ENCODE measurements around the gene APOL2. TPM values are rescaled to one million over a fixed set of nuclear protein-coding genes. Genes with fewer than 3 reads are reported as not detected.

APOL2 gene
- total RNA-seq, 2 donors from 2014 or later = 2.1 to 7.9 TPM

DNA sequence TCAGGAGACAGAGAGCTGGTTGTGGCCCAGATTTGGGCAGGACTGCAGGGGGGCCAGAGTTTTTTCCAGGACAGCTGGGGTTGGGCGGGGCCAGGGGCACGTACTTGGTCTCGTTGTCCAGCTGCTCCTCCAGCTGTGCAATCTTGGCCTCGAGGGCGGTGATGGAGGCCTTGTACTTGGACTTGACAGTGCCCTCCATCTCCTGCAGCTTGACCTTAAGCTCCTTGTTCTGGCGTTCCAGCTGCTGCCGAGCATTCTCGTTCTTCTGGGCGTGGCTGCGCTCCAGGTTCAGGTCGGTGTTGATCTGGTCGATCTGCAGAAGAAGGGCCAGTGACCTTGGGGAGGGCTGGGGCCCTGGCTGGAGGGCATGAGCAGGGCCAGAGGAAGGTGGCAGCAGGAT is 45.7 kb upstream of the APOL2 start:
- TF ChIP-seq, protein P1, sequence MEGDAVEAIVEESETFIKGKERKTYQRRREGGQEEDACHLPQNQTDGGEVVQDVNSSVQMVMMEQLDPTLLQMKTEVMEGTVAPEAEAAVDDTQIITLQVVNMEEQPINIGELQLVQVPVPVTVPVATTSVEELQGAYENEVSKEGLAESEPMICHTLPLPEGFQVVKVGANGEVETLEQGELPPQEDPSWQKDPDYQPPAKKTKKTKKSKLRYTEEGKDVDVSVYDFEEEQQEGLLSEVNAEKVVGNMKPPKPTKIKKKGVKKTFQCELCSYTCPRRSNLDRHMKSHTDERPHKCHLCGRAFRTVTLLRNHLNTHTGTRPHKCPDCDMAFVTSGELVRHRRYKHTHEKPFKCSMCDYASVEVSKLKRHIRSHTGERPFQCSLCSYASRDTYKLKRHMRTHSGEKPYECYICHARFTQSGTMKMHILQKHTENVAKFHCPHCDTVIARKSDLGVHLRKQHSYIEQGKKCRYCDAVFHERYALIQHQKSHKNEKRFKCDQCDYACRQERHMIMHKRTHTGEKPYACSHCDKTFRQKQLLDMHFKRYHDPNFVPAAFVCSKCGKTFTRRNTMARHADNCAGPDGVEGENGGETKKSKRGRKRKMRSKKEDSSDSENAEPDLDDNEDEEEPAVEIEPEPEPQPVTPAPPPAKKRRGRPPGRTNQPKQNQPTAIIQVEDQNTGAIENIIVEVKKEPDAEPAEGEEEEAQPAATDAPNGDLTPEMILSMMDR (conservative IDR thresholded peaks at IDR 0.05) = no peak
- Mint-ChIP-seq H3K27me3 (ENCODE audit: insufficient read depth) (no peaks in the 10 kb centered on the region), H3K4me1 (no peaks in the 10 kb centered on the region), H3K4me3 (no peak overlapping the region), H3K9me3 (peaks cover 7% of the 10 kb centered on the region), H3K36me3 (ENCODE audit: low read depth) (peaks cover 86% of the 10 kb centered on the region), H3K27ac (no peak overlapping the region)
- no peaks in the 10 kb centered on the region for H3K9me3 ChIP-seq (ENCODE audit: control insufficient read depth, low read length)
- H3K4me1 ChIP-seq (ENCODE audit: control insufficient read depth, insufficient read depth, low read length) = no peaks in the 10 kb centered on the region
- peaks cover 90% of the 10 kb centered on the region for H3K36me3 ChIP-seq (ENCODE audit: control insufficient read depth, insufficient read depth, low read length)
- 96 to 98% methylated on average over 11 to 12 of the region's 12 CpGs for WGBS, 2 experiments (ENCODE audit: insufficient coverage in 1 of 2, insufficient read length in 1 of 2)
- H3K27me3 ChIP-seq (ENCODE audit: control insufficient read depth, insufficient read depth, low read length, poor library complexity, severe bottlenecking) = no peaks in the 10 kb centered on the region
- H3K27ac ChIP-seq (ENCODE audit: low read depth, low read length) = no peak overlapping the region
- H3K9ac ChIP-seq (ENCODE audit: extremely low read depth, low read length, poor library complexity, severe bottlenecking) = no peak overlapping the region
- no peak overlapping the region for H3K4me3 ChIP-seq (ENCODE audit: low read length)
- DNase-seq = no peak

DNA sequence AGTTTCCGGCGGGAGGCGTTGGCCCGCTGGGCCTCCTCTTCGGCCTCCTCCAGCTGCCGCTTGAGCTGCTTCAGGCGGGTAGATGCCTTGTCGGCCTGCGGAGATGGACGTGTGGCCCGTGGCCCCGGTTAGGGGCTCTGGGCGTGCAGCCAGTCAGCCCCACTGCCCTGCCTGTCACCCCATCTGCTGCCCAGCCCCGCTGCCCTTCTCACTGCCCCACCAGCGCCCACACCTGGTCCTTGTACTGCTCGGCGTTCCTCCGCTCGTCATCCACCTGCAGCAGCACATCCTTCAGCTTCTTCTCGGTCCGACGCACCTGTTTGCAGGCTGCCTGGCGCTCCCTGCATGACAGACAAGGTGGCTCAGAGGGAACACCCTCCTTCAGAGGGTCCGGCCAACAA is 44.8 kb upstream of the APOL2 start:
- Mint-ChIP-seq H3K4me3 (no peak overlapping the region), H3K4me1 (no peaks in the 10 kb centered on the region), H3K9me3 (no peaks in the 10 kb centered on the region), H3K36me3 (ENCODE audit: low read depth) (peaks cover 84% of the 10 kb centered on the region), H3K27me3 (ENCODE audit: insufficient read depth) (no peaks in the 10 kb centered on the region), H3K27ac (no peak overlapping the region)
- Histone ChIP-seq H3K27me3 (ENCODE audit: control insufficient read depth, insufficient read depth, low read length, poor library complexity, severe bottlenecking) (no peaks in the 10 kb centered on the region), H3K9ac (ENCODE audit: extremely low read depth, low read length, poor library complexity, severe bottlenecking) (no peak overlapping the region), H3K4me3 (ENCODE audit: low read length) (no peak overlapping the region), H3K36me3 (ENCODE audit: control insufficient read depth, insufficient read depth, low read length) (peaks cover 89% of the 10 kb centered on the region), H3K4me1 (ENCODE audit: control insufficient read depth, insufficient read depth, low read length) (no peaks in the 10 kb centered on the region), H3K9me3 (ENCODE audit: control insufficient read depth, low read length) (no peaks in the 10 kb centered on the region), H3K27ac (ENCODE audit: low read depth, low read length) (no peak overlapping the region)
- TF ChIP-seq, protein P1 (conservative IDR thresholded peaks at IDR 0.05) = no peak
- no peak for DNase-seq
- 97 to 98% methylated on average over 24 of the region's 24 CpGs for WGBS, 2 experiments (ENCODE audit: insufficient coverage in 1 of 2, insufficient read length in 1 of 2)

- H3K27ac ChIP-seq (ENCODE audit: low read depth, low read length) = no peak overlapping the region
These were observed 43.1 kb upstream of the APOL2 start for GRCh38 chr22:36282328-36282831.

More at GRCh38 chr22:36282328-36282831, 43.1 kb upstream of the APOL2 start:
- no peak overlapping the region for H3K4me3 Mint-ChIP-seq
- Histone ChIP-seq H3K36me3 (ENCODE audit: control insufficient read depth, insufficient read depth, low read length) (peaks cover 74% of the 10 kb centered on the region), H3K27me3 (ENCODE audit: control insufficient read depth, insufficient read depth, low read length, poor library complexity, severe bottlenecking) (no peaks in the 10 kb centered on the region), H3K9me3 (ENCODE audit: control insufficient read depth, low read length) (no peaks in the 10 kb centered on the region), H3K4me3 (ENCODE audit: low read length) (no peak overlapping the region), H3K9ac (ENCODE audit: extremely low read depth, low read length, poor library complexity, severe bottlenecking) (no peak overlapping the region), H3K4me1 (ENCODE audit: control insufficient read depth, insufficient read depth, low read length) (peaks cover 3% of the 10 kb centered on the region)
- TF ChIP-seq, protein P1 (conservative IDR thresholded peaks at IDR 0.05) = no peak
- no peaks in the 10 kb centered on the region for H3K9me3 Mint-ChIP-seq
- H3K36me3 Mint-ChIP-seq (ENCODE audit: low read depth) = peaks cover 68% of the 10 kb centered on the region
- peaks cover 4% of the 10 kb centered on the region for H3K4me1 Mint-ChIP-seq
- no peak for DNase-seq
- 96 to 97% methylated on average over 5 to 24 of the region's 24 CpGs for WGBS, 2 experiments (ENCODE audit: insufficient coverage in 1 of 2, insufficient read length in 1 of 2)
- H3K27ac Mint-ChIP-seq = no peak overlapping the region
- H3K27me3 Mint-ChIP-seq (ENCODE audit: insufficient read depth) = no peaks in the 10 kb centered on the region
